Loucy (cell line): ENCODE results near the gene SSX2IP.

Experiments used
- CTCF ChIP-seq: fragments of 200-600 bp; sonication (generic); conservative IDR thresholded peaks from 2 replicates; pipeline ENCODE4 v1.5.1; 2014; ENCODE audit warnings: mild to moderate bottlenecking, antibody characterized with exemption, low read length
- EZH2phosphoT487 ChIP-seq: fragments of 200-600 bp; IDR thresholded peaks from 2 replicates; pipeline ENCODE4 v1.6.1; 2018; ENCODE audit warnings: antibody characterized with exemption, mild to moderate bottlenecking, moderate library complexity, borderline replicate concordance

DNA sequence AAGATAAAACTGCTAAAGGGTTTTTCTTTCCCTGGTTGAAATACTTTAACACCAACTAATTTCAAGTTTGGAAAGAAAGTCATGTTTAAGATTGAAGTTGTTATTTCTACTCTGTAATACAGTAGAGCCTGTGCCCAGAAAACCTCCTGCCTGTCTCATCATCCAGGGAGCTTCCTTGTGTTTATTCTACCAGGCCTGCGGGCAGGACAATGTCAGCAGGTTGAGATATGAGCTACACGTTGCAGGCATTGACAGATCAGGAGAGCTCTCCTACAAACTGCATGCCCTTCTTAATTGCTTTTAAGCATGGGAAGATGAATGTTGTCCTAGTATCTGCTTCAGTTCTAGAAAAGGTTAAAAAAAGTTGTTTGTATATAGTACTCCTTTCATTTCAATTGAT, 72.9 kb downstream of the SSX2IP start:
- no peak for TF ChIP-seq CTCF
- TF ChIP-seq EZH2phosphoT487 = no peak
